NCI-H2029 (cell line): ENCODE measurements around the gene PECR.
"Not testable (repeated sequence)": the region's sequence is repeated elsewhere in the genome, so short reads cannot be mapped to it uniquely, and the experiment has no call there.

ENCODE experiments used
- DNase-seq: peaks from one replicate; lab custom pipeline; 2025; lab: John Stamatoyannopoulos, UW

Gene PECR

DNA sequence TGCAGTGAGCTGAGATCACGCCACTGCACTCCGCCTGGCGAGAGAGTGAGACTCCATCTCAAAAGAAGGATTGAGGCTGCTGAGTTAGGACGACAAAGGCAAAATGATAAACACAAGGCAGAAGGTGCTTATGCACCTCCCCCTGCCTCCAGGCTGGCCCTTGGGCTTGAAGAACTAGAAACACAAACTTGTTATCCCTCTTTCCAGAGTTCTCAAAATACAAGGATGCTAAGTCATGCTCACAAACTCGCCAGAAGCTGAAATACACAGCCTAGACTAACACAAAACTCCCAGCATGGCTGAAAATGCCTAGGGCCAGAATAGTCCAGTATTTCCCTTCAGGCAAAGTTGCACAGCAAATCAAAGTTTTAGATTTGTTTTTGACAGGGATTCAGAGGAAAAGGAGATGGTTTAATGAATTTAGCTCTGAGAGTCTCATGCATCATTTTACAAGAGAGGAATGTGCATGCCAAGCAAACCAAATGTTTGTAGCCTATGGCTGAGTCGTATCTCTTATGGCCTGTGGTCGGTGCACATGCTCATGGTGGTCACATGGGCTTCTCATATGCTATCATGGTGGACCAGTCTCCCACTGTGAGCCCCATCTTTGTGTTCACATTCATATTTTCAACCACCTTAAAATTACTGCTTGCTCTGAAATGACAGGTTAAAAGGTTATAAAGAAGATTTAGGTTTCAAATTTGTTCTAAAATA lies 52.0 kb downstream of the PECR start:
- no peak for DNase-seq

DNA sequence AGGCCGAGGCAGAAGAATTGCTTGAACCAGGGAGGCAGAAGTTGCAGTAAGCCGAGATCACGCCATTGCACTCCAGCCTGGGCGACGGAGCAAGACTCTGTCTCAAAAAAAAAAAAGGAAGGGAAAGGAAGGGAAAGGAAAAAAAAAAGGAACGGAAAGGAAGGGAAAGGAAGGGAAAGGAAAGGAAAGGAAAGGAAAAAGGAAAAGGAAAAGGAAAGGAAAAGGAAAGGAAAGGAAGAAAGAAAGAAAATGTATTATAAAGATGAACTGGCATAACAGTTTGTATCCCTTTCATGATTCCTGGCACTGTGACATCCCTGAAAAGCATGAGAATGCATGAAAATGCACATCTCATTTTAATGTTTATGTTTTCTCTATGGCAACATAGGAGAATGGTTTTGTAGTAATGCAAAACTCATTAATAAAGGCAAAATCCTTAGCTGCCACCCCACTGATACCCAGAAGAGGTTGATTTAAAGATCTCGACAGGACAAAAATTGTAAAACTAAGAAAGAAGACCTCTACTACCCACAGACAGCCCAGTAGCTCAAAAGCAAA lies 56.8 kb downstream of the PECR start:
- DNase-seq, result no peak

DNA sequence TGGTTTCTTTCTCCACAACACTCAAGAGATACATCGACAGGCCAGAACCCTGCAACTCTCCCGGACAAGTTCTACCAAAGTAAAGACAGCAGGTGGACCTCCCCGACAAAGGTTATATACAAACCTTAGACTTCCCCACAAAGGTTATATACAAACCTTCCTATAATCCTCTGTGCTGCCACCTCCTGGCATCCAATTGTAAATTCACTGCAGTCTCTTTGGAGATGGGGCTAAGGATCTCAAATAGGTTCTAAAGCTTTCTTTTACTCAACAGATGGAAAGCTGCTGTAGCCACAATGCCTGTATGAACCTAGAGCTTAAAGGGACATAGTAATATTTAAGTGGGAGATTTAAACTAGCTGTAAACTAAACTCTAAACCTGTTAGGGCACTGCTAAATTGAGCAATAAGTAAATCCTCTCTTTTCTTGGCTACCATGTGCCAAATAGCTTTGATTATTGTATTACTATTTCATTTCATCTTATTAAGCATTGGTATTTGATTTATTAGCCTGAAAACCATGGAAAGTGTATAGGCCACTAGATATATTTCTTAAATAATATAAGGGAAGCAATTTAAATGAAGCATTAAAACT lies 58.5 kb downstream of the PECR start:
- DNase-seq, result peak; percentile 31

DNA sequence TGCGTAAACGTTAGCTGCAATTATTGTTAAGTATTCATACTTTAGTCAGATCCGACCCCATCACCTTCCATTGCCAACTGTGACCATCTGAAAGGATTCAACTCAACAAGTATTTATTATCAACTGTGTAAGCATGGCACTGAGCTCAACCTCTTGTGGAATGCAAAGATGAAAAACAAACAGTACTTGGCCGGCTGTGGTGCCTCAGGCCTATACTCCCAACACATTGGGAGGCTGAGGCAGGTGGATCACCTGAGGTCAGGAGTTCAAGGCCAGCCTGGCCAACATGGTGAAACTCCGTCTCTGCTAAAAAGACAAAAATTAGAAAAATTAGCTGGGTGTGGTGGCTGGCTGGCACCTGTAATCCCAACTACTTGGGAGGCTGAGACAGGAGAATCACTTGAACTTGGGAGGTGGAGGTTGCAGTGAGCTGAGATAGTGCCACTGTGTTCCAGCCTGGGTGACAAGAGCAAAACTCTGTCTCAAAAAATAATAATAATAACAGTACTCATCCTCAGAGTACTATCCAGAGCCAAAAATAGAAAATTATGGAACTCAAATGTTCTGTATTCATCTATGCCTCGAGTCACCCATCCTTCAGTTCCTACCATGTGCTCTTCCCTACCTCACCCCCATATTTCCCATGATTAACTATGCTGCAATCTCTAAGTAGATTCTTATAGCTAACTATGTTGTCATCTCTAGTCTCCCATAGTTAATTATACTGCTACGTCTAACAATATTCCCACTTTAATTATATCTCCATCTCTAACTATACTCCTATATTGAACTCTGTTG lies 59.6 kb downstream of the PECR start:
- DNase-seq, result no peak

DNA sequence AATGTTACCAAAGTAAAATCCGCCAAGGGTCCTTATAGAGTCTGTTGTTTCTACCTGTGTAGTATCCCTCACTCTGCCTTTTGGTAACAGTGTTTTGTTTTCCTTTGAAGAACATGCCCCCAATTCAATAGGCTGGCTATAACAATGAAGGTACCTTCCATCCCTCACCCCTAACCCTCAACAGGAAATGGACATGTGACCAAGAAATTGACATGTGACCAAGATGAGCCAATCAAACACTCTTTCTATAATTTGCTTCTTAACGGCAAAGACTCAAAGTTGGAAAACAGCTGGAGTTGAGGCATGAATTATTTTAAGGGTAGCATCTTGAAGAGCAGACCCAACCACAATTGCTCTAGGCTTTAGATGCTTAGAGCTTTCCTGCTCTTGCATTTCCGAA lies 62.9 kb downstream of the PECR start:
- DNase-seq, result no peak

DNA sequence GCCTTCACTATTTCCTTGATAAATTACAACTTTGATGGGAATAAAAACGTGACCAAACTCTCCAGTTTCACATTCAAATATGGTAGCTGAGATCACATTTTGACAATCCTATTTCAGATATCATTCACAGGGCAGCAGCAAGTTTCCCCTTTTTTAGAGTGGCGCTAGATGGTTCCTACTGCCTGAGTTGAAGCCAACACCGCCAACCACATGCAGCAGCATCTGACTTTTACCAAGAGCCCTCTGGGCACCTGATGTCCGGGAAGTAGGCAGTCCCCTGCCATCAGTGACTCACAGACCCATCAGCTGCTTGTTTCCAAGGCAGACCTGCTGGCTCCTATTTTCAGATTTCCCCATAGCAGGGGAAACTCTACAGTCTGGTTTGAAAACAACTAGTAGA lies 64.2 kb downstream of the PECR start:
- DNase-seq, result no peak

DNA sequence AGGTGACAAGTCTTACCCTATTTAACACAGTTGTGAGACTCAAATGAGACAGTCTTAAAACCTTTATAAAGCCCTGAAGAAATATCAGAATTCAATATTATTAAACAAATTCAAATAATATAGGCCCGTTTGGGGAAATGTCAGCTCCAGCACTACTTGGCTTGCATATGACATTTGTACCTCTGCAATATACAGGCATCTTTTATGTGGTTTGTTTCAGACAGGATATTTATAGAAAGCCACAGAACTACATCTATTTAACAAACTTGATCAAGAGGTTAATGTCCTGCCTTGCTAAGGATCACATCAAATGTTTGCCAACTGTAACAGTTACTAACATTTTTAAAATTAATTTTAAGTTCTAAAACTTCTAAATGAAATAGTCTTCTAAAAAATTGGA lies 65.0 kb downstream of the PECR start:
- DNase-seq, result no peak

DNA sequence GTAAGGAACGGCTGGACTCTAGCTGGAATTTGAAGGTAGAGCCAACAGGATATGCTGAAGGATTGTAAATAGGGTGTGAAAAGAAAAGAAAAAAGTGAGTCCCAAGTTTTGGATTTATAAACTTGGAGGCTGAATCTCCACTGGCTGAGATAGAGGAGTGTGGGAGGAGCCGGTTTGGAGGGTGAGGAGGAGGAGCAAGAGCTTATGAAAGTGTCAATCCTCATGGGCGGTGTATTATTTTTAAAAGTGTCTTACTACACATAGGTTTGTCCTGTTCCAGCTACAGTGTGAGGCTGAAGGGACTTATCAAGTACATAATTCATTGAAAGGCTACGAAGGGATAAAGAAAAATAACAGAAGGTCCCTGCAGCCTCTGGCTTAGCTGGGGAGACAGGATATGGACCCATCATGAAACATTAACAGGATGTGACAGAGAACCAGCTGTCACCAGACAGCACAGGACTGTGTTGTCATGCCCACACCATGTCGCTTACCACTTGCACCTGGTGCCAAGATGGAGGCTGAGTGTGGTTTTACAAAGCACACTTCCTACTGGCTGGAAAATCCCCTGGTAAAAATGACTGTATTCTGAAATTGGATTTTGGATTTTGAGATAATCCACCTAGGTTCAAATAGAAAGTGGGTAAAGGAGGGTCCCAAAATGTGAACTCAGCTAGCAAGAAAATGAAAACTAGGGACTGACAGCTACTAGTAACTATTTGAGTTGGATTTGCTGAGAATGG lies 65.7 kb downstream of the PECR start:
- DNase-seq, result peak; percentile 67

DNA sequence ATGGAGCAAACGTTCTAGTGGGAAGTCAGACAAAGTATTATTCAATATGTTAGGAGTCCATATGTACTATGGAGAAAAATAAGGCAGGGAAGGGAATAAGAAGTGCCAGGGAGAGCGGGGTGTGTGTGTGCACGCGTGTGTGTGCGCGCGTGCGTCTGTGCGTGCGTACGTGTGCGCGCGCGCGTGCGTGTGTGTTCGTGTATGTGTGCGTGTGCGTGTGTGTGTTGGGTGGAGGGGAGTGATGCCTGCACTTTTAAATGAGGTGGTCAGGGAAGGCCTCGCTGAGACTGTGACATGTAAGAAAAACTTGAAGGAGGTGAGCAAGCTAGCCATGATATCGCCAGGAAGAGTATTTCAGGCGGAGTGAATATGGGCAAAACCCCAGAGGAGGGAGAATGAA lies 66.6 kb downstream of the PECR start:
- DNase-seq, result no peak

DNA sequence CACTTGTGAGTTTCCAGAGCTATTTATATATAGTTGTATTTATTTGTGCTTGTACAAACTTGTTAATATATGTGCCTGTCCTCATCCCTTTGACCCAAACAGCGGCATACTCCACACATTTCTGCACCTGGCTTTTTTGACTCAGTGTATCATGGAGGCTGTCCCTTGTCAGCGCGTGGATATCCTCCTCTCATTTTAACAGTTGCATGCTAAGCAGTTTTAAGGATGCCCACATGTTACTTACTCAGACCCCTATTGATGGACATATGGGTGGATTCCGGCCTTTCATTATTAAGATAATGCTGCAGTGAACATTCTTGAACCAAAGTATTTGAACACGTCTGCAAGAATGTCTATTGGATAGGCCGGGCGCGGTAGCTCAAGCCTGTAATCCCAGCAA lies 67.6 kb downstream of the PECR start:
- no peak for DNase-seq

DNA sequence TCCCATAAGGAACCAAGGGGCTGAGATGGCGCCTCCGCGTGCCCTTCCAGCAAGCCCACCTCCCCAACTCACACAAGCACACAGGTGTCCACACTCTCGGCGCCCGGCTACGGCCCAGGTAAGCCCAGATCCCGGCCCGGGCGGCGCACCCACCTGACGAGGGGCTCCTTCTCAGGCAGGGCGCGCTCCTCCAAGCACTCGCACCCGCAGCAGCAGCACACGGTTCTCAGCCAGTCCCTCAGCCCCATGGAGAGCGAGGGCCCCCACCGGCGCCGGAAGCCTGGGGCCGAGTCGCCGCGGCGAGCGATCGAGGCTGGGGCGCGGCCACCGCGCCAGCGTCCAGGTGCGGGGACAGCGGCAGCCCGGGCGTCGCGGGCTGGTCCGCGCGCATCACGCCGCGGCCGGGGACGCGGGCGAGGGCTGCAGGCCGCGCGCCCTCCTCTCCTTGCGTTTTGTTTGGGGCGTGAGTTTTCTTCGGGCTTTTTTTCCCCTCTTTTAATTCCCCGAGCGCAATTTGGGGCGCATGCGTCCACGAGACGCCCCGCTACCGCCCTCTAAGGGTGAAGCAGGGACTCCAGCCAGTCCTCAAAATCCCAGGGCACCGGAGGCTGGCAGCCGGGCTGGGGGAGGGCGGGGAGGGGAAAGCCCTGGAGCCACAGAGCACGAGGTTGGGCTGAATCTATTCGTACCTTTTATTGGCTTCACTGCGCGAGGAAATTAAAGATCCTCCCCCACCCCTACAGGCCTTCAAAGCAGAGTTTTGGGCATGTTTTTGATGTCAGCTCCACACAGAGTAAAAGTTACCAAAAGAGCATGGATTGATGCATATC lies 68.3 kb downstream of the PECR start, which contains the start of gene MREG:
Gene MREG, minus strand, starts transcription at position 472 of the 830 bp plus-strand sequence. Its CDS starts 224 bp downstream, at position 248.
- peak; percentile 71 for DNase-seq

DNA sequence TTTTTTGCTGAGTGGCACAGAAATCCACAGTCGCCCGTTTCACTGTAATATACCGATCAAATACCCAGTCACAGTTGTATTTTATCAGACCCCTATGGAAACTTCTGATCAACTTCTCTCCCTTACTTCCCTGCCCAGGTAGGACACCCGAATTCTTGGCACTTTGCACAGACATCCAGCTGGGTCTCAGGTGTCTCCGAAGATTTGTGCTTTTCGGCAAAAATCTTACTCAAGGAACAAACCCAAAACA lies 68.9 kb downstream of the PECR start:
- no peak for DNase-seq

DNA sequence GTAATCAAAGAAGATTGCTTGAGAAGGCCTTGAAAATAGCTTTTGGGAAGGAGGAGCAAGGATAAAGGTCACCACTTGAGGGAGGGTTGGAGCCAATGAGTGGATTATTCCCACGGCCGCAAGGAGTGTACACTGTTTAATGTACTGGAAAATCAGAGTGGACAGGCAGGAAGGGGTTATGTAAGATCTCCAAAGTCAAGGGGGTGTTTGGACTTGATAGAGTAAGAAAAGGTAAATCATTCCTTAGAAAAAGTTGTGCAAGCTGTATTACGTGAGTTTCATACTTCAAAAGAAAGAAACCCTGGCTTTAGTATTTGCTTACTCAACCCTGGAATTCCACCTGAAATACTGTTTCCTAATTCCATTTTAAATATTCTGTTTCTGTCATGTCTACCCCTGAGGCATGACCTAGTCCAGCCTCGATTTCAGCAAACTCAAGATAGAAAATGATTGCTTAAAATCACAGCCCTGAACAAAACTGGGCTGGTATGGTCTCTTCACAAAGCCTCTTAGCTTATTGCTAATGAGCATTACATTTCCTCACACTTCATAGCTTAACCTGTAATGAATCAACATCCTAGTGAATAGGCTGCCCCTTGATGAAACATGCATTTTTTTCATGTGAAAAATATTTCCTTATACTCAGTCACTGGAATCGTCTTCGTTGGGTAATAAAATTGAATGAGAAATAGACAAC lies 69.3 kb downstream of the PECR start:
- no peak for DNase-seq

DNA sequence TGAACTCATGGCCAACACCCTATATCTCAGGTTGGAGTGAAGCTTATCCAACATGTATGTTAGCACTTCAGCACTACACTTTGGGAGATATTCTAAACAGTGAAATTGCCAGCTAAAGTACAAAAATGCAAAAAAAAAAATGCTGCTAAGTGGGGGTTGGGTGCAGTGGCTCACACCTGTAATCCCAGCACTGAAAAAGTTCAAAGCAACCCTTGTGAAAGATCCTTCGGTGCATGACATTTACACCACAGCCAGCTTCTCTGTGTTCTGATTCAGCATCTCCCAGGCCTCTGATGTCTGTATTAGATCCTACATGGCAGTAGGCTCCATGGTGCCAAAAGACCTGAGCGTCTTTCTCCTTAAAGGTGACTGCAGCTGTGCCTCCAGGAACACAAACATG lies 72.4 kb downstream of the PECR start:
- DNase-seq, result not testable (repeated sequence)

DNA sequence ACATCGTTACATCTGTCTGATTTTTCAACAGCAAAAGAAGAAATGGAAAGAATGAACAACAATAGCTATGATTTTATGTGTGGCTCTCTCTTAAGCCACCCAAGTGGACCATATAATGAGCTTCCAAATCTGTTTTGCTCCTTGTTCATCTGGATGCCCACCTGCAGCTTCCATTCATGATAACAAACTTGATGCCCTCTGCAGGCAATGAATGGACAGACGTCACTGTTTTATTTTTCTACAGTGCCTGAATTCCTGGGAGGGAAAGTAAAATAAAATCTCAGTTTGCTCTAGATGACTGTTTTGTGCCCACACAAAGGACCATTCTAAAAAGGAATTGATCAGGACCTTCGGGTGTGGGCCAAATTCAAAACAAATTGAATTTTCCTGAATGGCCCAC lies 73.2 kb downstream of the PECR start:
- DNase-seq, result no peak

DNA sequence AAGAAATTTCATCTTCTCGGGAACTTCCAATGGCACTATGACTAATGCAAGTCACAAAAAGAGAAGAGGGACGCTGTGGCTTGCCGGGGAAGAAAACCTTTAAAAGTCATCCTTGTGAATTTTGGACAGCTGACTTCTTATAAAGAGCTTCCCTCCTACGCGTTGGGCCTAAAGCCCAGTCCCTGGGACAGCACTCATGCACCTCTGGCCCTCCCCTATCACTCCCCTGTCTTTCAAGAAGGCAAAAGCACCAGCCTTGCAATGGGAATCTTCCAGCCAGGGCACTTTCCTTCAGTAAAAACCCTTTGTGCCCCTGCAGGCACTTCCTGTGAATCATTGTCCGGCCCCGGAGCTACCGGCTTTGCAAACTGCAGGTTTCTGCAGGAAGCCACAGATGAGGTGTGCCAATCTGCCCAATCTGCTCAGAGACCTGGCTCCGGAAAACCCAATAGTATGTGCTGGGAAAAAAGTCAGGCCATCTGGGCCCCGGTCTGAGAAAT lies 75.4 kb downstream of the PECR start:
- no peak for DNase-seq

DNA sequence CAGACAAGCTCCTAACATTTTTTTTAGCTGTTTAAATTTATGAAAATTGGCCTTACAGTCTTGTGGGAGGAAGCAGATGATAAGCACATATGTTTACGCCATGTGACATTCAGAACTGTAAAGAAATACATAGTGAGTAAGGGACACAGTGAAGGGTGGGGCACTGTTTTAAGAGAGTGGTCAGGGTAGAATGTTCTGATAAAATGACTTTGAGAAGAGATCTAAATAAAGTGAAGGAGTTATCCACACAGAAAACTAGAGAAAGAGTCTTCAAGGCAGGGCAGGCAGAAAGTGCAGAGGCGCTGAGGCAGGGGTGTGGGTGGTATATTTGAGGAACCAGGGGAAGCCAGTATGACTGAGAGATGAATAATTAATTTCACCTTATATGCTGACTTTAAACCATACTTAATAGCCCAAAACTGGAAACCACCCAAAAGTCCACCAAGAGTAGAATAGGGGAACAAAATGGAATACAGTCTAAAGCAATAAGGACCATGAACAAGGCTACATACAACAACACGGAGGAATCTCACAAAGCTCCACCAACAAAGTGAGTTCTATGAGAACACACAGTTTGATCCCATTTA lies 76.8 kb downstream of the PECR start:
- DNase-seq, result no peak

DNA sequence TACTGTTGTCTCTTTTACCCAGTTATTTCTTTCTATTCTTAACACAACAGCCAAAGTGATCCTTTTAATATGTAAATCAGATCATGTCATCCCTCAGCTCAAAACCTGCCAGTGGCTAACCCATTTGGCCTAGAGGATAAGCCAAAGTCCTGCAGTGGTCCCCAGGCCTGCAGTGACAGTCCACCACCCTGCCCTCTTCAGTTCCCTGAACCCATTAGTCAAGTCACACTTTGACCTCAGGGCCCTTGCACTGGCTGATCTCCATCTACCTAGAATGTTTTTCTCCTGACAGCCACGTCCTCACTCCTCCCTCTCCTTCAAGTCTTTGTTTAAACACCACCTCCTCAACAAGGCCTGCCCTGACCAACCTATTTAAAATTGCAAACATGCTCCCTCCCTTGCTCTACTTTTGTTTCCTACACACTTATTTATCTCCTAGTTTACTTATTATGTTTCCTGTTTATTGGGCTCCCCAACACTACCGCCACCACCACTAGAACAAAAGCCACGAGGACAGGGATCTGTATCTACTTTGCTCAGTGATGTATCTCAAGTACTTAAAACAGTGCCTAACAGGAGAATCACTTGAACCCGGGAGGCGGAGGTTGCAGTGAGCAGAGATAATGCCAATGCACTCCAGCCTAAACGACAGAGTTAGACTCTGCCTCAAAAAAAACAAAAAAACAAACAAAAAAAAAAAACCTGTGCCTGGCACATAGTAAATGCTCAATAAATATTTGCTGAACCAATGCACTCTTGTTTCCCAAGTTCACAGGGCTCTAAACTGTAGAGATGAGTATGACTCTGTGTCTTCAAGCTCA lies 77.5 kb downstream of the PECR start:
- no peak for DNase-seq

DNA sequence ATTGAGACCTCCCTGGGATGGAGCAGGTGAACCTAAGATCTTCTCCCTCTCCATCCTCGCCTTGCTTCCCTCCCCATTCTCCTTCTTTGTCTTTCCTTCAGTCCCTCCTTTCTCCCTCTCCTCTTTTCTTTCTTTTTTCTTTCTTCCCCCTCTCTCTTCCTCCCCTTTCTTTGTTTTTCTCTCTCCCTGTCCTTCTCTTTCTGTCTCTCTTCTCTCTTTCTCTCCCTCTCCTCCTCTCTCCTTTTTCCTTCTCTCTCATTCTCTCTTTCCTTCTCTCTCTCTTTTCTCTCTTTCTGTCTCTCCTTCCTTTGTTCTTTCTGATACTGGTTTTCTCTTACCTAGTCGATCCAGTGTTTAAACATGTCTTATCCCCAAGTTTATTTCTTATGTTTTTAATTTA lies 78.9 kb downstream of the PECR start:
- DNase-seq, result no peak
